Iris pigment epithelial cell (primary cell): ENCODE data around the gene RIN1.
"Not testable (repeated sequence)": the region's sequence is repeated elsewhere in the genome, so short reads cannot be mapped to it uniquely, and the experiment has no call there.

ENCODE experiments used
- DNase-seq: peaks from one replicate; pipeline ENCODE4 v3.0.0-alpha.2; 2011; ENCODE audit warnings: low read depth

Gene RIN1

GRCh38 chr11:66318600-66318970, 17.6 kb downstream of the RIN1 start:
- peak; percentile 63 for DNase-seq

DNA sequence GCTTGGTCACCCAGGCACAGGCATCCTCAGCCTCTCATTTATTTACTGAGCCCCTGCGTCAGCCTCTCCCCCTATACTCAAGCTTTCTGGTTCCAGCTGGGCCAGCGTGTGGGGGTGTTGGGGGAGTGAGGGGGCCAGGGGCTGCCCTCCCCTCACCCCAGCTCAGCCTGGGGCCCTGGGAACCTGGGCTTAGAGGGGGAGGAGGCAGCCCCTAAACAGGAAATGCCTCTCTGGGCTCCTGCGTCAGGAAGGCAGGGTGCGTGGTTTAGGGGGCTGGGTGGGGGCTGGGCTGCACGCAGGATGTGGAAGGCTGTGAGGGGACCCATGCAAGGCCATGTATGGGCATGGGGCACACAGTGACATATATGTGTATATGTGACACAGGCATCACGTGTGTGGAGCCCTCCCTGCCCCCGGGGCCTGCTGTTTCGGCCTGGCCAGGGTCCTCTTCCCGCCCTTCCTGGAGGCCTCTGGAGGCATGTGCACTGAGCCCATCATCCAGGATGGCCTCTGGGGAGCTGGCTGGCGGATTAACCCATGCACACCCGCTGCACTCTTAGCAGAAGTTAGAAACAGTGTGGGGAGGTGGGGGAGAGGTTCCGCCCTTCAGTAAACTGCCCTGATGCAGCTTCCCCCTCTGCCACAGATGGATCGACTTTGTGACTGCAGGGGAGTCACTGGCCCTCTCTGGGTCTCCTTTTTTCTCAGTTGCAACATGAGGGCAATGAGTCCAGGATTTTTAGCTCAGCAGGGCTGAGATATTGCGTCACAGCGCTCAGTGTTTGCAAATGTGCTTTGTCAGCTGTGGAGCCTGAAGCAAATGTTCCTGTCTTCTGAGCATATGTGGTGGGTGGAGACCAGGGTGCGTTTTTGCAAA, 18.3 kb downstream of the RIN1 start:
- DNase-seq, result peak; percentile 94

- DNase-seq, result peak; percentile 66
Measured at GRCh38 chr11:66317322-66317722, 18.9 kb downstream of the RIN1 start.

GRCh38 chr11:66316849-66317251, 19.4 kb downstream of the RIN1 start, which contains the start of gene CD248:
CD248 (minus strand) TSS chr11:66317044; CDS start chr11:66317027, 17 bp downstream.
- DNase-seq, result peak; percentile 78

DNA sequence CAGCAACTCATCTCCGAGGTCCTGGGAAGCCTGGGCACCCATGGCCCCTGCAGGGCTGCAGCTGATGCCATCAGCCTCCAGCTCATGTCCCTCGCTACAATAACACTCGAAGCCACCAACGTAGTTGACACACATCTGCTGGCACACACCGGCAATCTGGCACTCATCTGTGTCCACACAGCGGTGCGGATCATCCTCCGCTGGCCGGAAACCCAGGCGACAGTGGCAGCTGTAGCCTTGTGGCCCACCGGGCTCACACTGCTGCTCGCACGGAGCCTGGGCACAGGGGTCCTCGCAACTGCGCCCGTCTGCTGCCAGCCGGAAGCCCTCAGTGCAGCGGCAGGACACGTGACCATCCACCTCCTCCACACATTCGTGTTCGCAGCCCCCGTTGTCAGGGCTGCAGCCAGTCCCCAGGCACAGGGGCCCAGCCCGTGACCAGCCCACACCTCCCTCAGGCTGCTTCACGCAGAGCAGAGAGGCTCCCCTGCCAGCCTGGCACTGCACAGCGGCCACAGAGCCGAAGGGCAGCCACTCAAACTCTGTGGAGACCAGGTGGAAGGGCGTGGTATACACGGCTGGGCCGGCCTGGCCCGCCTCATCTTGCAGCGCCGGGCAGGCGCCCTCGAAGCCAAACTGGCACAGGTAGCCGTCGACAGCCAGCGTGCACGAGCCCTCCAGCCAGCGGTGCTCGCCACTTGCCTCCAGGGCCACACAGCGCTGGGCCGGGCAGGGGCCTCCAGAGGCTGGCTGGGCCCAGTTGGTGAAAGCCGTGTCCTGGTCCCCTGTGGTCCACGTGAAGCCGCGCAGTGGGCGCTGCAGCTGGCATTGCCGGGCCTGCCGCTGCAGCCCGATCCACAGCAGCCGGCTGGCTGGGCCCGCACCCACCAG, 20.1 kb downstream of the RIN1 start:
- DNase-seq, result no peak

GRCh38 chr11:66315498-66315885, 20.7 kb downstream of the RIN1 start:
- no peak for DNase-seq

- no peak for DNase-seq
Measured at GRCh38 chr11:66314561-66315497, 21.4 kb downstream of the RIN1 start.

DNA sequence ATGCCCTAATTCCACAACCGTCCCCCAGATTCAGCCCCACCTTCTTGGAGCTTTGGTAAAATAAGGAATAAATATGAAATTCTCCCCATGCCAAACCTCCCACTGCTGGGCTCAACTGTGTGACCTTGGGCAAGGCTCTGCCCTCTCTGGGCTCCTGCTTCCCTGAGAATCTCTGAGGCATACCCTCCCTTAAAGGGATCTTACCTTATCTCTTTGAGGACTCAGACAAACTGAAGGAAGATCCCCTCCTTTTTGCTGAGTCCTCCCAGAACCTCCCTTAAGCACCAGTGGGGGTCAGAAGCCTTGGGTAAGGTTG, 22.1 kb downstream of the RIN1 start:
- DNase-seq, result no peak

DNA sequence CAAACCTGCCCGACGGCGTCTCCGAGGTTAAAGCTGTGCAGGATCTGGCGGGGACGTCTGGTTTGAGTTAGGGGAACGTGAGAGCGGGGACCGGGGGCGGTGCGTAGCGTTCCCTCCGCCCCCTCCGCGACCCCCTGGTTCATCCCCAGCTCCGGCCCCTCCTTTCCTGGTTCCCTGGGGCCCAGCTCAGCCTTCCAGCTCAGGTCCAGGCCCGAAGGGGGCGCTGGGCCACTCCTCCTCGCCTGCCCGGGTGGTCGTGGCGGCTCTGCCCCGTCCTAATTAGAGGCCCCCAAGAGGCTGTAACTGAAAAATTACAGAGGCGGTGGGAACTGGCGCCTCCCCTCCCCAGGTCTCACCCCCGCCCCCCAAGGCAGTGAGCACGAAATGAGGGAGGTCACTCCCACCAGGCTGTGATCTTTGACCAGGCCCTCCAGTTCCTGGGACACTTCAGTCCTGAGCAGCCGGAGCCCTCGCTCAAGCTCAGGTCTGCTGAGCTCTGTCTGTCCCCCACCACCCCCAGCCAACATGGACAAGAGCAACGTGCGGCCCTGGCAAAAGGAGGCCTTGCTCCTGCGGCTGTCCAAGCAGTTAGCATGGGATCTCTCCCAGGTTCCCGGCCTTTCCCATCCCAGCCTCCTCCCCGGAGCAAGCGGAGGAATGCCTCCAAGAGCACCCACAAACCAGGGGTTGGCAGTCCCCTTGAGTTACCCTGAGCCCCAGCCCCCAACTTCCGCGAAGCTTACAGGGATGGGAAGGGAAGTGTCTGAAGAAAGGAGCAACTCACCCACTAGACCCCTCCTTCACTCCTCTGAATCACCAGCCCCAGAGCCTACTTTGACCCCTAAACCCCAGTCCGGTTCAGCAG, 22.7 kb downstream of the RIN1 start:
- DNase-seq, result peak; percentile 42

- DNase-seq, result peak; percentile 99
Measured at GRCh38 chr11:66312549-66313320, 23.5 kb downstream of the RIN1 start.

DNA sequence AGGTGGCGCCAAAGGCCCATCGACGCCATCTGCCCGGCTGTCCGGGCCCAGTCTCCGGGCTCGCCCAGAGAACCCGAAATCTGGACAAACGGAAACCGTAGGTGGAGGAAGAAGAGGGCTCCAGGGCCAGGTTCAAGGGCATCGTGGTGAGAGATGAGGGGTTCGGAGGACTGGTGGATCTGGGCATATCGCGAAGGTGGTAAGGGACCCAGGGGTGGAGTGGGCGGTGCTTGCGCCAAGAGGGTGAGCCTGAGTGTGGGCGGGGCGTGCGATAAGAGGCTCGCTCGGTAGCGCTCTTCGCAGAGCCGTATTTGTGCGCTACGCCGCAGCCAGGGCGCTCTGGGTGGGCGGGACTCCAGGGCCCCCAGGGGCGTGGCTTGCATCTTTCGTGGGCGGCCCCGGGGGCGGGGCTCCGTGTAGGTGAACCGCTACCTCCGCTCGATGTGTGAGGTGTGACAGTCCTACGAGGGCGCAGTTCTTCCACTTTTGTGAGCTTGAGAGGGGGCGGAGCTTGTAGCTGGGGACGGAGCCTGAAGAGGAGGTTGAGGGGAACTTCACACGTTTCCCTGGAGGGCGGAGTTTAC, 24.2 kb downstream of the RIN1 start:
- peak; percentile 93 for DNase-seq

DNA sequence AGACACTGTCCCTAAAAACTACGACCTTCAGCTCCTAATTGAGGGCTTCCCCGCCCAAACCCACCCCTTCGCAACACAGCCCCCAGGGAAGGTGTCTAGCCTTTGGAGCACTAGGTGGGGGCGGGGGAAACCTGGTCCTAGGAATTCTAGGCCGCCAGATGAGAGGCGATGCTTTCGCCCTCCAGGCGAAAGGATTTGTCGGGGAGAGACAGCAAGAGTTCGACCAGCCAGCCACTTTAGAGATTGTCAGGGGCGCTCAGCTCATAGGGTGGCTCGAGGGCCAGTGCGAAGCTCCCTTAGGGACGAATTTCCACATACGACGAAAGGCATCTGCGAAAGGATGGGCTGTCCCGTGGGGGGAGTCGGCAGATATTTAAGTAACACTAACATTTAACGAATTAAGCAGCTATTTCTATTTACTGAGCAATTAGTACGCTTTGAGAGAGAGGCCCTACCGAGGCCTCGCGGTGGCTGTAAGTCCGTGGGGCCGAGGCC, 24.7 kb downstream of the RIN1 start:
- DNase-seq, result no peak

DNA sequence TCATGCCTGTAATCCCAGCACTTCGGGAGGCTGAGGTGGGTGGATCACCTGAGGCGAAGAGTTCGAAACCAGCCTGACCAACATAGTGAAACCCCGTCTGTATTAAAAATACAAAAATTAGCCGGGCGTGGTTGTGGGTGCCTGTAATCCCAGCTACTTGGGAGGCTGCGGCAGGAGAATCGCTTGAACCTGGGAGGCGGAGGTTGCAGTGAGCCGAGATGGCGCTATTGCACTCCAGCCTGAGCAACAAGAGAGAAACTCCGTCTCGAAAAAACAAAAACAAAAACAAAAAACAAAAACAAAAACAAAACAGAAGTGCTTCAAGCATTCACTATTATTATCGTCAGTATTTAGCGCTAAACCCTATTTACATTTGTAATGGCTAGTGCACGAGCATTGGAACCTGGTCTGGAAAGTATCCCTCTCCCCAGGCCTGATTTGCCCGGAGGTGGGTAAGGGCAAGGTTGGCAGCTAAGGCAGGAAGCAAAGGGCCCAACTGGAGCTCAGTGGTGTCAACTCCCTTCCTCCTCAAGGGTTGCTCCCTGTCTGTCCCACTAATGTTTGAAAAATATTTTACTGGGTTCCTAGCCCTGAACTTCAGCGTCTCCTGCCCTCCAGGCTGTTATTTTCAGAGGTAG, 25.3 kb downstream of the RIN1 start:
- not testable (repeated sequence) for DNase-seq

DNA sequence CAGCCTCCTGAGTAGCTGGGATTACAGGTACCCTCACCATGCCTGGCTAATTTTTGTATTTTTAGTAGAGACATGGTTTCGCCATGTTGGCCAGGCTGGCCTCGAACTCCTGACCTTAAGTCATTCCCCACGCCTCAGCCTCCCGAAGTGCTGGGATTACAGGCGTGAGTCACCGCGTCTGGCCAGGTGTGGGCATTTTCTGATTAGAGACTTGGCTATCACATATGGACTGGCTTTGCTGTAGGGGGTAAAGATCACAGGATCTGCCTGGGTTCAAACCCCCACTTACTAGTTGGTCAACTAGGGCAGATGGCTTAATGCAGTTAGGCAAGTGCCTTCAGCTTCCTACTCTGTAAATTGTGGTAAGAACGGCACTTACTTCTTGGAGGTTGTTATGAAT, 25.9 kb downstream of the RIN1 start:
- no peak for DNase-seq

- DNase-seq, result no peak
Measured at GRCh38 chr11:66309475-66309874, 26.8 kb downstream of the RIN1 start.

DNA sequence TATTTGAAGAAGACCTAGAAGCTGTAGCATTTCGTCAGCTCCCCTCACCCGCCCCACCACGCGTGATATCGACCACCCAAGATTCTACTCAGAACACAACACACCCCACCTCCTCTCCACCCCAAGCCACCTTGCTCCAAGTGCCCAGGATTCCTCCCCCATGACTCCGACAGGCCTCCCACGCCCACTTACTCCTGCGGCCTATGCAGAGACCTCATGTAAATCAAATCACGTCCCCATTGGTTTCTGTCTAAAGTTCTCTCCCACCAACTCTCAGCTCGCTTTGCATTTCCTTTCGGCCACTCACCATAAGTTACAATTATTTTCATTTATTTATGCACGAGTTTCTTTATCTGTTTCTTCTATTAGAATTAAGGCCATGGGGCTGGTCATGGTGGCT, 33.6 kb downstream of the RIN1 start:
- no peak for DNase-seq

- DNase-seq, result no peak
Measured at GRCh38 chr11:66299186-66299585, 37.0 kb downstream of the RIN1 start.

DNA sequence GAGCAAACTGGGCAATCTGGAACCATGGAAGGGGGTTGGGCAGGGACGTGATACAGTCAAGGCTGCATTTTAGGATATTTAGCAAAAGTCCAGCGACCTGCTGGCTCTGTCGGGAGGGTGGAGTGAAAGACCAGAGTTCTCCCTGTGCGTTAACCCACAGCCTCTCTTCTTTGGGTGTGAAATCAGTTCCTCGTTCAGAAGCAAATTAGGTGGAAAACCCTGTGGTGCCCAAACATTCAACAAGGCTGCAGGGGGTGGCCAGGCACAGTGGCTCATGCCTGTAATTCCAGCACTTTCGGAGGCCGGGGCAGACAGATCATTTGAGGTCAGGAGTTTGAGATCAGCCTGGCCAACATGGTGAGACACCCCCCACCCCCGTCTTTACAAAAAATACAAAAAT, 38.6 kb downstream of the RIN1 start:
- no peak for DNase-seq
